Hematopoietic multipotent progenitor cell treated with erythropoietin and hydrocortisone succinate and interleukin-3 and kit ligand, for 6 days (in vitro differentiated cells): Measurements from ENCODE around the gene GSTK1.
A peak's percentile ranks its signal among the peaks of the same experiment; 100 is the strongest.
"Not testable (repeated sequence)": the region's sequence is repeated elsewhere in the genome, so short reads cannot be mapped to it uniquely, and the experiment has no call there.

Experiments
- DNase-seq: peaks from one replicate; pipeline ENCODE4 v3.0.0-alpha.2; 2015

GSTK1 gene

DNA sequence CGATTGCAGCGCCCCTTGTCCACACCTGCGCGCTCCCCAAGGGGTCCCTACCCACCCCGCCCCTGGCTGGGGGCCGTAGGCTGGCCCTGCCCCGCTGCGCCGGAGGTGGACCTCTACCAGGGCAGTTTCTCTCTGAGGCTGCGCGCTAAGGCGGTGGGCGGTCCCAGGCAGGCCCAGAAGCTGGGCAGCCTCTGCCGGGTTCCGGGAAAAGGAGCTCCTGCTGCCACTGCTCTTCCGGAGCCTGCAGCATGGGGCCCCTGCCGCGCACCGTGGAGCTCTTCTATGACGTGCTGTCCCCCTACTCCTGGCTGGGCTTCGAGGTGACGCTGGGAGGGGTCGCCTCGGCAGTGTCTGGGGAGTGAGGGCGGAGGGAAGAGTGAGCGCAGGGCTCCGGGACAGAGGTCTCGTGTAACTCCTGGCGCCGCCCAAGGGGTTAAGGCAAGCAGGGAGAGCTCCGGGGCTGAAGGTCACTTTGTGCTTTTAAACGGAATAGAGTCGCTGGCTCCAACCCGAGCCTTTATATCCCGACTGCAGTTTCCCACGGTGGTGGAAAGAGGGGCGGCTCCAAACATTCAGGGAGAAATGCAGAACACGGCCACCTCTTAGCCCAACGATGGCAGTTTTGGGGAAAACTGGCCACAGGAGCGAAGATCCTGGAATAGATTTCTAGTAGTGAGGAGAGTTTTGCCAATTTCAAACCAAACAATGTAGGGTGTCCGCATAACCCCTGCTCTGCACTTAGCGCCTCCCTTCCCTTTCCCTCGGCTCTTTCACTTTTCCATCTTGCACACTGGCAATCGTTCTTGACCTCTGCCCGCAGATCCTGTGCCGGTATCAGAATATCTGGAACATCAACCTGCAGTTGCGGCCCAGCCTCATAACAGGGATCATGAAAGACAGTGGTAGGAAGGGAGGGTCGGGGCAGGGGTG lies at the start of gene GSTK1:
Gene GSTK1 (plus strand): TSS at position 176 of the 930 bp plus-strand sequence. CDS start 73 bp downstream, at position 249.
- DNase-seq, result peak; percentile 90

GRCh38 chr7:143213478-143213877 lies 49.8 kb upstream of the GSTK1 start:
- DNase-seq, result not testable (repeated sequence)

DNA sequence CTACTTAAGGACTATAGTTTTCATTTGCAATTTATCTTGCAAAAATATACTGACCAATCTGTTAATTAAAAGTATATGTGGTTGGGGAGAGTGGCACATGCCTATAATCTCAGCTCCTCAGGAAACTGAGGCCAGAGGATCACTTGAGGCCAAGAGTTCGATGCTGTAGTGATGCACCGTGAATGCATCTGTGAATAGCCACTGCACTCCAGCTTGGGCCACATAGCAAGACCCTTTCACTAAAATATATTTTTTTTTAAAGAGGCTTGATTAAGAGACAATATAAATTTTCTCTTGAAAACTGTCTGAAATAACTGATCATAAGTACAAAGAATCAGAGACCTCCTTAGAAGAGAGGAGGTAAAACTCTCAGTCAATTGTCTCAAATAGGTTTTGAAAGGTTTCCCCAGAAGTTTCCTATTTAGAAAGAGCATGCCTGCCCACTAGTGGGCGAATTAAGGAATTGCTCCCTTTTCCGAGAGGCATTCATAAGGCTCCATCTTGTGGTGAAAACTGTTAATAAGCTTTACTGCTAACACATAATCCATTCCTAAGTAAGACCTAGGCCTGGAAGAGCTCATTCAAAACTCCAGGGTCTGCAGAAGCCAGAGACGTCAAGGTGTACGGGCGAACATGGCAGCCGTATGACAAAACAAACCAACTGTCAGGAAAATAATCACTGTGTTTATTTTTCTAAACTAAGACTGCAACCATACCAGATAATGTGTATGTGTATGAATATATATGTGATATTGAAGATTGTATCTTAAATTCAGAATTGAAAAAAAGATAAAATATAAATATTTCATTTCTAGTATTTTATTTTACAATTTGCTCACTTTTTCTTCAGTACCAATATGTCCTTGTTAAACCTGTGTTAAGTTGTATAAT lies 48.2 kb upstream of the GSTK1 start:
- peak; percentile 96 for DNase-seq

DNA sequence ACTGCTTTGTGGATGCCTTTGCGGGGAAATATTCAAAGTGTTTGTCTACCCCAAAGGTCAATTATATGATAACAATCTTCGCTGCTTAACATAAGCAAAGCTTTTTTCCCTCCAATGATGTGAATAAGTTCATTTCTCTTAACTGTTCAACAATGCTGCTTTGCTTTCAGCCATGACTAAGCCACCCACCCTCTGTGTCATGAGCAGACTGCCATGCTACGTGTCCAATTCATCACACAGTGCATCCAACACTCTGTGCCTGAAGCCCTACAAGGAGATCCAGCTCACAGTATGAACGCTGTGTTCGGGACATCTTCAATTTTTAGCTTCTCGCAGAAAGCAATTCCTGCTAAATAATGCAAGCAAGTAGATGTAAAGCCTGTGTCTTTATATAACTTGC lies 47.1 kb upstream of the GSTK1 start:
- DNase-seq, result no peak

DNA sequence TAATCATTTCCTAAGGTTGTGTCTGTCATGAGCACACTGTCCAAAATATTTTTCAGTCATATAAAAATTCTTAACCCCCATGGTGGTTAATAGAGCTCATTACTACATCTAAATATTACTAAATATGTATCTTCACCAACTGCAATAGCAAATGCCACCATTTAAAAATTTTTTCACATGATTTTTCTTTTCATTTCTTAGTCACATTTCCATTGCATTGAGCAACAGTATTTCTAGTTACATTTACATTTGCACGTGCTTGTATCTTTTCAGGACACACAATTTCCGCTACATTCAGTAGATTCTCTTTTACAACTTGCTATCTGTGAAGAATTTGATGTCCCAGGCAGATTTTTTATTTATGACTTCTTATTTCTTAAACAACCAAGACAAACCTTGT lies 46.6 kb upstream of the GSTK1 start:
- DNase-seq, result no peak

GRCh38 chr7:143217806-143218205 lies 45.4 kb upstream of the GSTK1 start:
- DNase-seq, result no peak

DNA sequence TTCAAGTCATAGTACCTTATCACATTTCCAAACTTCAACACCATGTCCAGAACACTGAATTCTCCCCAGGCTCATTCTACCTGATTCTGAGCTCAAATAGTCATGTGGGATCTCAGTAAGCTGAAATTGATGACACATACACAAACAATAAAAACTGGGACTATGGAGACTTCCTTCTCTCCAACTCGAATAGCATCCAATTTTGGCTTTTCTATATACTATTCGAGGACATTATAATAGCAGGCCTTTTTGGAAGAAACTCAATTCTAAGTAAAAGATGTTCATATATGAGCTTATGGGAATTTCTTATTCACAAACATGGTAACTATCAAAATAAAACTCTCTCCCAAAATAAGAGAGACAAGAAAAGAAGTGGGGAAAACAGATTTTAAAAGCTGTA lies 42.0 kb upstream of the GSTK1 start:
- DNase-seq, result no peak

GRCh38 chr7:143221737-143222136 lies 41.5 kb upstream of the GSTK1 start, which contains the start of gene TAS2R40:
TSS of gene TAS2R40 (plus strand) at chr7:143222037. CDS start at chr7:143222079, 42 bp downstream.
- DNase-seq, result no peak

GRCh38 chr7:143222782-143223181 lies 40.5 kb upstream of the GSTK1 start:
- DNase-seq, result peak; percentile 60

DNA sequence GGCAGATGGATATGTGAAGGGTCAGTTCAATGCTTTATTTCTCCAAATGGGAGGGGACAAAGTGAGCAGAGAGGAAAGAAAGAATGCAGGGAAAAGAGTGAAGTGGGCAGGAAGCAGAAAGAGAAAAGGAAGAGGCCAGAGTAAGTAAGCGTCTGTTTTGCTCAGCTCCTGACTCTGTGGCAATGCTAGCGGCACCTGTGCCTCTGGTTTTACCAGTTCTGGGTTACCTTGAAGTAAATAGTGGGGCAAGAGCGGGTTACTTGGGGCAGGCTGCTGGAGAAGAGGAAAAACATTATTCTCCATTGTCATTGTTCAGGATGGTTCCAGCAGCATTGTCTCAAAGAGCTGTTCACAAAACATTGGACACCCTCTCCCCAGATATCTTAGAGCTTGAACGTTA lies 39.5 kb upstream of the GSTK1 start:
- DNase-seq, result no peak

DNA sequence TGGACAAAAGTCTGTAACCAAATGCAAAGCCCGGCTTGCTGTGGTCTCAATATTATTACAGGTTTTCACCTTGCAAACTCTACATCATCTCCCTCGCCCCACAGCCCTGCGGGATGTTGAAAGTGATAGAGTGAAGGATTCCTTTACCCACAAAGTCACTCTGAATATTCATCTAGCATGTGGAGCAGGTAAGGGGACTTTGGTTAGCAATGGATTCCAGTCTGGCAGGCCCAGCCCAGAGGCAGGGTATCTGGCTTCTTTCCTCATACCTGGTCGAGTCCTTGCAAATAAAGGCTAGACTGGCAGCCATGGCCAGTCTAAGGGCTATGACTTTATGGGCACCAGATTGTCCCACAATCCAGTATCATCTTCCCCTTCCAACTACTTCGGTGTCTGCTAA lies 38.2 kb upstream of the GSTK1 start:
- no peak for DNase-seq

DNA sequence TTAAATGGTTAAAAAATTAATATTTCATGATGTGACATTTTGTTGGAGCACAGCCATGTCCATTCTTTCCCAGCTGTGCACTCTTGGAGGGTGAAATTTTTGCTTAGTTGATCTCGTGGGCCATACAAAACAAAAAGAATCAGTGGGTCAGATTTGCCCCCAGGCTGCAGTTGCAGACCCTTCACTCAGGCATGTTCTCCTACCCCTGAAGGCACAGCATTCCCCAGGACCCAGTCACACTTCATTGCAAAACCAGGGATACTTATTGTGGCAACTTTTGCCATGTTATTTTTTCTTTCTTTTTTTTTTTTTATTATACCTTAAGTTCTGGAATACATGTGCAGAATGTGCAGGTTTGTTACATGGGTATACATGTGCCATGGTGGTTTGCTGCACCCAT lies 35.4 kb upstream of the GSTK1 start:
- no peak for DNase-seq

DNA sequence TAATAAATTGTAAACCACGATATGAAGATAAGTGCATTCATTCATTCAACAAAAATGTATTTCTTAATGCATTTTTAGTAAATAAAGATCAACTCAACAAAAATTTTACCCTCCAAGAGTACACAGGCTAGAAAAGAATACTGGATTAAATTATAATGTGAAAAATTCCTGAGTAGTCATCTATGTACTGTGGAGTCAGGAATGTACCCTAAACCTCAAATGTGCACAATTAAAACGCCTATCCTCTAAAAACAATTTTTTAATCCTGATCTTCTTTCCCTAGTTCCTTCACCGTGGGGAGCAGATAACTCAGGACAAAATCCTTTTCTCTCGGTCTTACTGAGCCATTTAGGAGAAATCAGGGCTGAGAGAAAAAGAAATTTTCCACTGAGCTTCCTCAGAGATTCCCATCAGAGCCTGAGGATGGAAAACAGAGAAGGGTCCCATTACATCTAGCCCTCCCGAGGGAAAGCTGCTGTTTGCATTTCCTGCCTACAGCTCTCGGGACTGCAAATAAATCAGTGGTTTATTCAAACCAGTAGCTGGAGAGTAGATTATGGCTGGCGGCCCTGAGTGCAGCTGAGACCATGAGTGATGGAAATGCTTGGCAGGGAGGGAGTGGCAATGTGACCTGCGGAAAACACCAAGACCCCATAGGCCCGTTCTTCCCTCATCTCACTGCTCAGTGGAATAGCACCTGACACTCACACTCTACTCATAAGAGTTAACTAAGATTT lies 34.0 kb upstream of the GSTK1 start:
- no peak for DNase-seq

- DNase-seq, result no peak
These were observed 32.4 kb upstream of the GSTK1 start for GRCh38 chr7:143230602-143231457.

DNA sequence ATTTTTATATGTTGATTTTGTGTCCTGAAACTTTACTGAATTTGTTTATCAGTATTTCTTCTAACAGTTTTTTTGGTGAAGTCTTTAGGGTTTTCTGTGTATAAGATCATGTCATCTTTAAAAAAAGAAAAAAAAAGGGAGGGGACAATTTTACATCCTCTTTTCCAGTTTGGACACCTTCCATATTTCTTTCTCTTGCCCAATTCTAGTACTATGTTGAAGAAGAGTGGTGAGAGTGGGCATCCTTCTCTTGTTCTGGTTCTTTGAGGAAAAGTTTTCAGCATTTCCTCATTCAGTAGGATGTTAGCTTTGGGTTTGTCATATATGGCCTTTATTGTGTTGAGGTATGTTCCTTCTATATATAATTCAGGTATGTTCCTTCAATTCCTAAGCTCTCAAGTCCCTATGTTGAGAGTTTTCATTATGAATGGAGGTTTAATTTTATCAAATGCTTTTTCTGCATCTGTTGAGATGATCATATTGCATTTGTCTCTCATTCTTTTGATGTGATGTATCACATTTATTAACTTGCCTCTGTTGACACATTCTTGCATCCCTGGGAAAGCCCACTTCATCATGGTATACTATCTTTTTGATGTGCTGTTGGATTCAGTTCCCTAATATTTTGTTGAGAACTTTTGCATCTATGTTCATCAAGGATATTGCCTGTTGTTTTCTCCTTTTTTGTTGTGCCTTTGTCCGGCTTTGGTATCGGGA lies 29.3 kb upstream of the GSTK1 start:
- no peak for DNase-seq

- DNase-seq, result no peak
These were observed 28.7 kb upstream of the GSTK1 start for GRCh38 chr7:143234533-143234875.

DNA sequence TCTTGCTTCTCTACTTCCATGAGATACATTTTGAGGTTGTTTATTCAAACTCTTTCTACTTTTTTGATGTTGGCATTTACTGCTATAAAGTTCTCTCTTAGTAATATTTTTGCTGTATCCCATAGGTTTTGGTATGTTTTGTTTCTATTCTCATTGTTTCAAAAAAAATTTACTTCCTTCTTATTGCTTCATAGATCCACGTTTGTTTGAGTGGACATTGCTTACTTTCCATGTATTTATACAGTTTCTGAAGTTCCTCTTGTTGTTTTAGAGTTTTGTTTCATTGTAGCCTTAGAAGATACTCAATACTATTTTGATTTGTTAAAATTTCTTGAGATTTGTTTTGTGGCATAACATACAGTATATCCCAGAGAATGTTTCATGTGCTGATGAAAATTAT lies 27.7 kb upstream of the GSTK1 start:
- no peak for DNase-seq

DNA sequence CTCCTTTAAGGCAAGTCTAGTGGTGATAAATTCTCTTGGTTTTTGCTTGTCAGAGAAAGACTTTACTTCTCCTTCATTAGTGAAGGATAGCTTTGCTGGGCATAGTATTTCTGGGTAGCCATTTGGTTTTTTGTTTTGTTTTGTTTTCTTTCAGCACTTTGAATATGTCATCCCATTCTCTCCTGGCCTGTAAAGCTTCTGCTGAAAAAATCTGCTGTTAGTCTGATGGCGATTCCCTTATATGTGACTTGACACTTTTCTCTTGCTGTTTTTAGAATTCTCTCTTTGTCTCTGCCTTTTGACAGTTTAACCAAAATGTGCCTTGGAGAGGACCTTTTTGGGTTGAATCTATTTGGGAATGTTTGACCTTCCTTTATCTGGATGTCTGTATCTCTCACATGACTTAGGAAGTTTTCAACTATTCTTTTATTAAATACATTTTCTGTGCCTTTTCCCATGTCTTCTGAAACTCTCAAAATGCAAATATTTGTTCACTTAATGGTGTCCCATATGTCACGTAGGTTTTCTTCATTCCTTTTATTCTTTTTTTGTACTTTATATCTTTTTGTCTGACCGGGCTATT lies 26.7 kb upstream of the GSTK1 start:
- no peak for DNase-seq

DNA sequence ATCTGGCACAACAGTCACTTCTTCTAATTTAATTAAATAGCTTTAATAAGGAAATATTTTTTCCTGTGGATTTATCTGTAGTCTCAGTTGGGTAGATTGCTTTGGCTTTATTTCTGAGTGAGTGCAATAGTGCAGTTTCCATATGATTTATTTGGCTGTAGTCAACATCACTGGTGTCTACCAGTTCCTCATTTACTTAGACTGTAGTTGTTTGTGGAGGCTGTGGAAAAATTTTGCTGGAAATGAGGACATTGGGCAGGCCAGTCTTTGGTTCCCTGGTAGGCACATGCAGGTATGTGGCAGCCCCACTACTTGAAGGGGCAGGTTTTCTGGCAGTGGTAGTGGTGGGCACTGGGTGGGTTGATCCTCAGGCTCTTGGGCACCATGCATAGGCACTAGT lies 25.9 kb upstream of the GSTK1 start:
- DNase-seq, result no peak

DNA sequence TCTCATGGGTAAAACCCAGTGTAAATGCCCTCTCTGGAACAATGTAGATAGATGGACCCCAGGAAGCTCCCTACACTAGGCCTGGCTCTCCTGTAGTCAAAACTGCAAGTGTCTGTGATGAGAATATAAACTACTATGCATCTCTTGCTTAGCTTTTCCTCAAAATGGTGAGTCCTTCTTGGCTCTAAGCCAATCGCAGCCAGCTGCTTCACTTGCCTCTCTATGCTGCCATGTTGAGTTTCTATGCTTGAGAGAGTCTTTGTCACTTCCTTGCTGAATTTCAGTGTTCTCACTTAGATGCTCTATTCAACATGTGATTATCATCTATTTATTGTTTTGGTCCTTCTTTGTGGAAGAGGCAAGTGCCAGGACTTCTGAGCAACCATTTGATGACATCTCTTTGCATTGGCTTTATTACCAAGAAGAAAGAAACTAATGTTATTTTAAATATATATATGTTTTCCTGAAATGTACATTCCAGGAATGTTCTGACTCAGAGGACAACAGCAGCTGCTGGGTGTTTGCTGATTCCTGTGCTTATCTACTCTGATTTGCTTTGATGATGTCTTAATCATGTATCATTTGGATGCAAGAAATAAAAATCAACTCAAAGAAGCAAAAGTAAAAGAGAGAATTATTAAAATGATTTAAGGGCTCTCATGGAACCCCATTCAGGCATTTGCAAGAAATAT lies 24.8 kb upstream of the GSTK1 start:
- DNase-seq, result no peak
